Keratinocyte (primary cell): ENCODE measurements around the gene JAK1. TPM values are rescaled to one million over a fixed set of nuclear protein-coding genes. Genes with fewer than 3 reads are reported as not detected.
A peak's percentile ranks its signal among the peaks of the same experiment; 100 is the strongest.

Source experiments
- DNase-seq: peaks from one replicate; pipeline ENCODE4 v3.0.0-alpha.2; 2011; ENCODE audit warnings: low read depth, missing footprints, low spot score
- FAIRE-seq: peaks from 2 replicates; lab custom pipeline; 2011; peaks lifted over from hg19 to GRCh38; lab: Jason Lieb, UNC
- H2AFZ ChIP-seq: 2 replicates; pipeline ENCODE4 v1.6.0; 2012; ENCODE audit warnings: low read length, control low read depth, inconsistent platforms; ENCODE audit not compliant: control insufficient read depth
- H3K27ac ChIP-seq: 2 replicates; pipeline ENCODE4 v1.5.1; 2011; ENCODE audit warnings: low read length; ENCODE audit not compliant: control insufficient read depth, insufficient read depth
- H3K27me3 ChIP-seq: 3 replicates; pipeline ENCODE4 v1.6.0; 2011; ENCODE audit warnings: low read length; ENCODE audit not compliant: control insufficient read depth, insufficient read depth; ENCODE audit errors: extremely low read depth
- H3K36me3 ChIP-seq, 2 experiments: 2 replicates in 1 of 2; 3 replicates in 1 of 2; pipeline ENCODE4 v1.5.1; 2011; ENCODE audit warnings: low read length in 2 of 2, mild to moderate bottlenecking in 1 of 2; ENCODE audit not compliant: control insufficient read depth in 2 of 2, insufficient read depth in 2 of 2; ENCODE audit errors: extremely low read depth in 1 of 2
- H3K4me1 ChIP-seq: 3 replicates; pipeline ENCODE4 v1.5.1; 2011; ENCODE audit warnings: low read length; ENCODE audit not compliant: control insufficient read depth, insufficient read depth; ENCODE audit errors: extremely low read depth
- H3K4me2 ChIP-seq: 3 replicates; pipeline ENCODE4 v1.6.0; 2011; ENCODE audit warnings: low read depth, low read length; ENCODE audit not compliant: control insufficient read depth, insufficient read depth; ENCODE audit errors: extremely low read depth
- H3K4me3 ChIP-seq, 3 experiments: fragments of 200-600 bp in 1 of 3; sonication (generic) in 1 of 3; 2 replicates in 2 of 3; 3 replicates in 1 of 3; pipeline ENCODE4 v1.5.1; 2011 to 2016; ENCODE audit warnings: low read length in 3 of 3, mild to moderate bottlenecking in 3 of 3, control low read depth in 2 of 3, inconsistent platforms in 1 of 3, low read depth in 1 of 3, mixed read lengths in 1 of 3, mixed run types in 1 of 3, moderate library complexity in 1 of 3; ENCODE audit not compliant: control insufficient read depth in 2 of 3, insufficient read depth in 2 of 3; ENCODE audit errors: extremely low read depth in 1 of 3
- H3K79me2 ChIP-seq: 2 replicates; pipeline ENCODE4 v1.6.0; 2012; ENCODE audit warnings: low read length; ENCODE audit not compliant: control insufficient read depth, insufficient read depth
- H3K9ac ChIP-seq: 3 replicates; pipeline ENCODE4 v1.6.0; 2011; ENCODE audit warnings: low read length; ENCODE audit not compliant: control insufficient read depth, insufficient read depth; ENCODE audit errors: extremely low read depth
- H3K9me1 ChIP-seq: 3 replicates; pipeline ENCODE4 v1.6.0; 2011; ENCODE audit warnings: low read length; ENCODE audit not compliant: control insufficient read depth, insufficient read depth; ENCODE audit errors: extremely low read depth
- H3K9me3 ChIP-seq: 2 replicates; pipeline ENCODE4 v1.5.1; 2012; ENCODE audit warnings: low read depth, low read length; ENCODE audit not compliant: control insufficient read depth
- H4K20me1 ChIP-seq: 3 replicates; pipeline ENCODE4 v1.6.0; 2011; ENCODE audit warnings: low read length; ENCODE audit not compliant: control insufficient read depth, insufficient read depth; ENCODE audit errors: extremely low read depth
- CTCF ChIP-seq, 3 experiments: IDR thresholded peaks in 1 of 3; conservative IDR thresholded peaks in 1 of 3; optimal IDR thresholded peaks in 1 of 3; 2 replicates in 2 of 3; 3 replicates in 1 of 3; pipeline versions ENCODE3 to v1.5.1; 2011; ENCODE audit warnings: low read length in 3 of 3, mild to moderate bottlenecking in 3 of 3, moderate library complexity in 2 of 3, control low read depth in 1 of 3, inconsistent platforms in 1 of 3; ENCODE audit not compliant: insufficient read depth in 2 of 3; ENCODE audit errors: extremely low read depth in 1 of 3
- EZH2 ChIP-seq: IDR thresholded peaks from one replicate; pipeline ENCODE4 v1.6.1; 2012; ENCODE audit warnings: inconsistent platforms, mild to moderate bottlenecking, low read length, moderate library complexity
- dilution Hi-C: fragments of 300-500 bp; cut with MboI; formaldehyde crosslinking; loops from one replicate; pipeline ENCODE4 v1.7.0; 2020; ENCODE audit warnings: low sequenced_read_pairs; ENCODE audit not compliant: extremely low pct_ligation_motif_present
- polyA plus RNA-seq, 5 experiments: library from polyadenylated mRNA; depleted of rRNA in 3 of 5; stranded (reverse) in 3 of 5; stranded (forward) in 1 of 5; unstranded in 1 of 5; fragments of >200 nt; gene quantifications; 1 replicate in 1 of 5; 2 replicates in 3 of 5; 3 replicates in 1 of 5; pipeline versions ENCODE4 v1.2.1 to v1.2.3, GENCODE V29; 2011 to 2012; ENCODE audit warnings: missing spikeins in 2 of 5, low read depth in 1 of 5, low replicate concordance in 1 of 5

The JAK1 gene
- polyA plus RNA-seq, 1 donor (not counting 4 experiments of a cell fraction or from before 2014, with no cell fraction given), result 50.9 TPM

- no peak for TF ChIP-seq CTCF (optimal IDR thresholded peaks at IDR 0.05 in 1 of 3, IDR thresholded peaks at IDR 0.05 in 1 of 3, conservative IDR thresholded peaks at IDR 0.05 in 1 of 3; ENCODE audit: extremely low read depth in 1 of 3, insufficient read depth in 2 of 3, low read length in 3 of 3)
- no peak for TF ChIP-seq EZH2
- Histone ChIP-seq H3K4me1 (peaks cover 33% of the 10 kb centered on the region), H3K4me3 (no peak overlapping the region), H3K27ac (peak overlapping the region; percentile 47), H3K4me2 (peak overlapping the region; percentile 46), H3K9ac (no peak overlapping the region), H3K9me3 (no peaks in the 10 kb centered on the region), H4K20me1 (no peaks in the 10 kb centered on the region), H2AFZ (no peak overlapping the region), H3K79me2 (peaks cover 24% of the 10 kb centered on the region), H3K27me3 (no peaks in the 10 kb centered on the region), H3K36me3 (no peaks in the 10 kb centered on the region), H3K9me1 (no peaks in the 10 kb centered on the region)
- DNase-seq (peak; percentile 66), FAIRE-seq (peak; percentile 78)
- dilution Hi-C loops, result no loop called here
Measured at GRCh38 chr1:64917328-64917861, 49.0 kb downstream of the JAK1 start.

- Histone ChIP-seq H3K4me3 (no peak overlapping the region), H3K27ac (peak overlapping the region; percentile 6), H3K9me3 (no peaks in the 10 kb centered on the region), H4K20me1 (no peaks in the 10 kb centered on the region), H3K79me2 (peaks cover 31% of the 10 kb centered on the region), H3K36me3 (no peaks in the 10 kb centered on the region), H3K4me2 (no peak overlapping the region), H3K27me3 (no peaks in the 10 kb centered on the region), H3K9ac (no peak overlapping the region), H3K9me1 (peaks cover 3% of the 10 kb centered on the region), H2AFZ (no peak overlapping the region), H3K4me1 (peaks cover 23% of the 10 kb centered on the region)
- FAIRE-seq, result no peak
- DNase-seq, result no peak
- no peak for TF ChIP-seq EZH2
- no peak for TF ChIP-seq CTCF (optimal IDR thresholded peaks at IDR 0.05 in 1 of 3, IDR thresholded peaks at IDR 0.05 in 1 of 3, conservative IDR thresholded peaks at IDR 0.05 in 1 of 3; ENCODE audit: extremely low read depth in 1 of 3, insufficient read depth in 2 of 3, low read length in 3 of 3)
- dilution Hi-C loops, result no loop called here
Measured at GRCh38 chr1:64915381-64916274, 50.7 kb downstream of the JAK1 start.
